Hippocampal formation (tissue), 2 donors: ENCODE measurements around the gene AKAP1.
A peak's percentile ranks its signal among the peaks of the same experiment; 100 is the strongest.

Experiments
- DNase-seq, 2 donors: peaks; one replicate each; lab custom pipeline; 2025; lab: John Stamatoyannopoulos, UW

Gene AKAP1

GRCh38 chr17:57130708-57131461, 45.8 kb downstream of the AKAP1 start:
- peak; percentile 44 to 69 for DNase-seq

DNA sequence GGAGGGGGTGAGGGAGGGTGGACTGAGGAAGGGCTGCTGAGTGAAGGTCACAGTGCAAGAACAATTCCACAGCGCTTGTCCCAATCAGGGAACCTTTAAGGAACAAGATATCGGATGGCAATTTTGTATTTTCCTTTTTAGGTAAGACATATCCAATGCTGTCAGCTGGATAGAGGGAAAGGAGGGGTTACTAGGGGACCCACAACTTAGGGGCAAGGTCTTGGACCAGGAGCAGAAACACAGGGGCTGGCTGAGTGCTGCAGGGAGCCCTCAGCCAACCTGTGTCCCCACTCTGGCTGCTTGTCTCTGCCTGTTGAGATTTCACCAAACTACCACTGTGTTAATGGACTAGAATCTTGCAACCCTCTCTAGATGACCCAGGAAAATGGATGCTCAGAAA, 47.6 kb downstream of the AKAP1 start:
- DNase-seq = no peak

DNA sequence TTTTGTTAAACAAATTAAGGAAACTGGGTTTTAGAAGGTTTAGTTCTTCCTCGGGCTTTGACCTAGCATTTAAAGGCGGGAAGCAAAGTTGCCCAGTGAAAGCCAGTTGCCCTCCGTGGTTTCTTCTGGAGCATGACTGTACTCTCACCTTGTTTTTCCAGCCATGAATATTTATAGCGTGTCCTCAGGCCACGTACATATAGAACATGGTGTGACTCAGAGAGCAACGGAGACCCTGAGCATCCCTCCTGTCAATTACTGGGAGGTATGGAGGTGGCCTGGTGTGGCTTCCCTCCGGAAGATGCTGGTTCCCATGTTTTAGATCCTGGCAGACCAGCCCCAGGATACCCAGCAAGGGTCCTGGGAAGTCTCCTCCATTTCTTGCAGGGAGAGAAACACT, 48.4 kb downstream of the AKAP1 start:
- no peak for DNase-seq

GRCh38 chr17:57135026-57135788, 50.2 kb downstream of the AKAP1 start:
- DNase-seq = no peak

DNA sequence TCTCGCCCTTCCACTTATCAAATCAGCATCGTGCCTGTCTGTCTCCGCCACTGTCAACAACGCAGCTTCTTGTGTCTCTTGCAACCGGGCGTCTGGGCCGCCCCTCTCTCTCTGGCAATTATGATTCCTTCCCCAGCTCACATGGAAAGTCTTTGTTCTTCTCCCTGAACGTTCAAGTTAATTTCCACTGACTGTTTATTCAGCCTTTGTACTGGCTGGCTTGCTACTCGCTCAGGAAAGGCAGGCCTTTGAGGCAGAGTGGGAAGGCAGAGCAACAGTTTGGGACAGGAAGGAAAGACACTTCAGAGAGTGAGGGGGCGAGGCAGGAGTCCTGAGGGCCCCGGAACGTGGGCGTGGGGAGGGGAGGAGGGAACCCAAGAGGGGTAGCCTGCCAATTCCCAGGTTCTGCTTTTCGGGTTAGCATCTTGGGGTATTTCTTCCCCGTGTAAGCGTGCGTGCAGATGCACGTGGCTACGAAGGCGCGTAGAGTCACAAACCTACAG, 50.8 kb downstream of the AKAP1 start:
- DNase-seq = no peak

DNA sequence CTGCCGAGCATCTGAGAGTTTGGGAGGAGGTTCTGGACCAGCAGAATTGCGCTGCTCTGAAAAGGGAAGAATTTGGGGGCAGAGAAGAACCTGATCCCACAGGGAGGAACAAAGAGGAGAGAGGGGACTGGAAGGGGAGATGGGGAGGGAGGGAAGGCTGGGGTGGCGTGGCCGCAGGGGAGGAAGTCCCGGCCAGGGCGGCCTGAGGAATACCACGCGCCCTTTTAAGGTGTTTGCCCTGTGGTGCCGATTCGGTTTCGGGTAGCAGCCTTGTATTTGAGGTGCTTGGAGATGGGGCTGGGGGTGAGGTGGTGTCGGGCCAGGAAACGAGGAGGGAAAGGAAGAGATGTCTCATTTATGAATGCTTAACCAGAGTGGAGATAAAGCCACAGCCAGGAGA, 51.3 kb downstream of the AKAP1 start:
- DNase-seq = no peak

GRCh38 chr17:57138030-57138911, 53.2 kb downstream of the AKAP1 start:
- no peak for DNase-seq

- no peak for DNase-seq
These were observed 54.0 kb downstream of the AKAP1 start for GRCh38 chr17:57138956-57139576.

- no peak for DNase-seq
These were observed 55.3 kb downstream of the AKAP1 start for GRCh38 chr17:57140316-57140715.

DNA sequence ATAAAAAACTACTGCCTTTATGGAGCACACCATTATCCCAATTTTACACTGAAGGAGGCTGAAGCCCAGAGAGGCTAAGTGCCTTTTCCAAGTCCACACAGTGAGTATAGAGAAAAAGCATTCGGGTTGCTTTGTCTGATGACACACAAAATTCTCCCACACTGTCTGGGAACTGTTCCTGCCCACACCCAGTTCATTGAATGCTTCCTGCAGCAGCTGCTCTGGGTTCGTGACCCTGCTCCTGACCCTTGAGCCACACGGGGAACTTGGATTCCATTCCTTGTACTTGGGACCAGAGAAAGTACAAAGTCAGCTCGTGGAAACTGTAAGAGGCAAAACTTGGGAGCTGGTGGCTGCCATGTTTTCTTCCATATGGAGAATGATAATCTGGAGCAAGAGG, 57.9 kb downstream of the AKAP1 start:
- DNase-seq = no peak

DNA sequence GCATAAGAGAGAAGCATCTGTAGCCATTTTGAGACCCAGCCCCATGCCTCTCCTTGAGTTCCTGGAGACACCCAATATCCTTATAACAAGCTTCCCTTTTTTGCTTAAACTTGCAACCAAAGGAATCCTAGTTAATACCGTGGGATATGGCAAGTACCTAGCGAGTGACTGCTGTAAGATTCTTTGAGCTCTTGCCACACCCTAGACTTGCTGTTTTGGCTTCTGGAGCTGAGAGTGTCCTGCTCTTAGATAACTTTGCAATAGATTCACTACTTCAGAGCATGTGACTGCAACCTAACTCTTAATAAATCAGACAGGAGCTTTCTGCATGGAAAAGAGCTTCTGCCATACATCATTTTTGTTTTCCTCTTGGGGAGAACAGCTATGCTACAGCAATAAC, 58.3 kb downstream of the AKAP1 start:
- no peak for DNase-seq

DNA sequence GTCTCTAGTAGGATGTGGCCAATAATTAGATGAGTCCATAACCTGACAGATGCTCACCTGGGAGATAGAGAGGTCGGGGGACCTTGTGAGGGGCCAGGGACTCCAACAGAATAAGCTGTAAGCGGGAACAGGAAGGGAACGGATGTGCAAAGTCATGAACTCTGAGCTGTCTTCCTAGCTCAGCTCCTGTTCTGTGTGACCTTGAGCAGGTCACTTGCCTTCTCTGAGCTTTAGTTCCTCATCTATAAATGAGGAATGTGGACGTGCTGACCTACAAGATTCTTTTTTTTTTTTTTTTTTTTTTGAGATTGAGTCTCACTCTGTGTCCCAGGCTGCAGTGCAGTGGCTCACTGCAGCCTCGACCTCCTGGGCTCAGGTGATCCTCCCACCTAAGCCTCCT, 58.9 kb downstream of the AKAP1 start:
- DNase-seq = no peak

DNA sequence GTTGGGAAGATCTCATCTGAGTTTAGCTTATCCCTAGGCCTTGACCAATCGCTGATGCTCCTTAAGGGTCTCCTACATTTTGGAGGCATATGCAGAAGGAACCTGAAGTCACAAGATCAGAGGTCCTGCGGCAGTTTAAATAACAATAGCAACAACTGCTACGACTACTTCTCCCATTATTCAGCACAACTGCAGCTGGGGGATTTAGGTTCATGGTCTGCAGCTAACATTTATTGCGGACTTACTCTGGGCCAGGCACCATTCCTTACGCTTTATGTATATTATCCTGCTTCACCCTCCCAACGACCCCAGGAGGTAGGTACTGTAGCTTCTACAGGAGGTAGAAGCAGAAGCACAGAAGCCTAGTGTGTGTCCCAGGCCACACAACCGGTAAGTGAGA, 59.5 kb downstream of the AKAP1 start:
- DNase-seq = no peak

DNA sequence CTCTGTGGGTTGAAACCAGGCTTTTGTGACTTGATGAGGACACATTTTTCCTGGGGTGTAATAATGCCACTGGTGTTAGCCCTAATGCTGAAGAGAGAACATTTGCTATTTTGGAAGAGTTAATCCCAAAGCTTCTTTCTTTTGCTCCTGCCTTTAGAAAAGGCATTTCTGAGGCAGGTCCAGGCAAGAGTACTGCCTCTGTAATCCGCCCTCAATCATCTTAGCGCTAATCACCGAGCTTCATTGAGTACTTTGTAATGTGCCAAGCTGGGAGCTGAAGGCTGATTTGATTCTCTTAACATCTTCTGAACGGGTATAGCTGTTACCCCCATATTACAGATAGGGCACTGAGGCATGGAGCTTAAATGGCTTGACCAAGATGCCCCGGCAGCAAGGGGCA, 60.3 kb downstream of the AKAP1 start:
- no peak for DNase-seq

DNA sequence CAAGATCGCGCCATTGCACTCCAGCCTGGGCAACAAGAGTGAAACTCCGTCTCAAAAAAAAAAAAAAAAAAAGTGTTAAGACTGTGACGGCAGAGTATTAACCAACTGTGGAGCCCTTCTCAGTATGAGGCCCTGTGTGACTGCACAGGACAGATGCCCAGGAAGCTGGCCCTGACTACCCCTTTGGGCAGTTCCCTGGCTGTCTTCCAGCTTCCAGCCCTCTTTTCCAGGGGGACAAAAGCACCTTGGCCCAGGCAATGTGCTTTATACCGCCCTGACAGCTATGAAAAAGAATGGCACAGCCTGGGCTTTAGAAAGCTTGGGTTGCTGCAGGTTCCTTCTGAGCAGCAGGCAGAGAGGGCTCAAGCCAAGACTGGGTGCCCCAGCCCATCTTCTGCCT, 61.2 kb downstream of the AKAP1 start:
- DNase-seq = no peak

- no peak for DNase-seq
These were observed 66.8 kb downstream of the AKAP1 start for GRCh38 chr17:57151798-57152197.

DNA sequence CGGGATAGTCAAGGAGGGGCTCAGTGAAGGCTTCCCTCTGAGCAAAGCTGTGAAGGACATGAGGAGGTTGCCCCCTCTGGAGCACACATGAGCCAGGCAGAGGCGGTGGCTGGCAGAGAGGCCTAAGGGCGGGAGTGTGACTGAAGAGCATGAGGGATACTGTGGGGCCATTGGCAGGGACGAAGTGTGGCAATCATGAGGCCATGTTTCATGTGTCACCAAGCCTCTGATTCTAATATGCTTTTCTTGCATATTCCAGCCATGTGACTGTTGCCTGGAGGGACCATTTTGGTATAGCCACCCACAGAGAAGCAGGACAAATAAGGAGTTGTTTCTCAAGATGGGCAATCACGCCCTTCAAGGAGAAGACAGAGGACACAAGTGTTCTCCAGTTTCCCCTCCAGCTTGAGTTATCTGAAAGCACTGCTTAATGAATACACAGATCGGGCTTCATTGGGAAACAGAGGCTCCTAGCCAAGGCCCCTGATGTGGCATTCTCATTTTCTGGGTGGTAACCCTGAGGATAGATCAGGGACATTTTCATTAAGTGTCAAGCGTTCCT, 68.0 kb downstream of the AKAP1 start:
- DNase-seq = no peak

- no peak for DNase-seq
These were observed 69.9 kb downstream of the AKAP1 start for GRCh38 chr17:57154921-57155320.

DNA sequence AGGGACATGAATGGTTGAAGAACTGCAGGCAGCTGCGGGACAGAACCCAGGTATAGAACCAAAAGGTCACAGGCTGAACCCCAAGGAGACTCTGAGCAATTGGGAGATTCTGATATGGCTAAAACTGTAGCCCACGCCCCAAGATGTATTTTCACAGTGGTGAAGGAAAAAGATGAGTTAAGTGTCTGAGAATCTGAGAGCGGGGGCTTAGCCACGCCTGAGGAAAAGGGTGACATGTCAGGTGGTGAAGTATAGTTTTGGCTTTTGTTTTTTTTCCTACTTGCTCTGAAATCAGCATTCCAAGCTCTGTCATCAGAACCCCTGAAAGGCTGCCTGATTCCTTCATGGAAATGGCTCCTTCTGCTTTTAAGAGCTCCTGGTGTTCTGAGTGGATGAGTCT, 73.3 kb downstream of the AKAP1 start:
- no peak for DNase-seq

GRCh38 chr17:57158795-57159194, 73.7 kb downstream of the AKAP1 start:
- no peak for DNase-seq

- DNase-seq = no peak
These were observed 75.6 kb downstream of the AKAP1 start for GRCh38 chr17:57160624-57161023.

DNA sequence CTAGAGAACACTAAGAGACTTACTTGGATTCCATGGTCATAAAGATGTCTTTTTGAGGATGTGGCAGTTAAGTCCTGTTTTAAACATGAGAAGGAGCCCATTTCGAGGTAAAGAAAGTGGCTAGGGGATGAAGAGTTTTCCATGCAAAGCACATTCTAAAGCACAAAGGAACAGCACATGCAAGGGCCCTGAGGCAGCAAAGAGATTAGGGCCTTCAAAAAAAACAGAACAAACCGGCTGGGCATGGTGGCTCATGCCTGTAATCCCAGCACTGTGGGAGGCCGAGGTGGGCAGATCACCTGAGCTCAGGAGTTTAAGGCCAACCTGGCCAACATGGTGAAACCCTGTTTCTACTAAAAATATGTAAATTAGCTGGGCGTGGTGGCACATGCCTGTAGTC, 79.8 kb downstream of the AKAP1 start:
- no peak for DNase-seq
